Stomach (tissue), 4 donors: ENCODE measurements around the gene USB1.

Source experiments
- EP300 ChIP-seq: sonication (generic); formaldehyde crosslinking; IDR thresholded peaks from one replicate; pipeline ENCODE4 v1.6.1; 2017; ENCODE audit warnings: antibody characterized with exemption
- POLR2A ChIP-seq, 4 donors: fragments of 450-650 bp; IDR thresholded peaks; one replicate each; pipeline ENCODE4 v1.6.1; 2016; ENCODE audit warnings: antibody characterized with exemption in 4 of 4, control low read depth in 2 of 4, mild to moderate bottlenecking in 1 of 4, moderate library complexity in 1 of 4
- TF ChIP-seq, protein P1 (sequence below), 7 experiments: fragments of 450-650 bp in 4 of 7; fragments of 200-600 bp in 3 of 7; sonication (generic) in 3 of 7; IDR thresholded peaks; one replicate each; pipeline ENCODE4 v1.5.1; 2016 to 2019; ENCODE audit warnings: antibody characterized with exemption in 7 of 7, control low read depth in 2 of 7, mild to moderate bottlenecking in 1 of 7

DNA sequence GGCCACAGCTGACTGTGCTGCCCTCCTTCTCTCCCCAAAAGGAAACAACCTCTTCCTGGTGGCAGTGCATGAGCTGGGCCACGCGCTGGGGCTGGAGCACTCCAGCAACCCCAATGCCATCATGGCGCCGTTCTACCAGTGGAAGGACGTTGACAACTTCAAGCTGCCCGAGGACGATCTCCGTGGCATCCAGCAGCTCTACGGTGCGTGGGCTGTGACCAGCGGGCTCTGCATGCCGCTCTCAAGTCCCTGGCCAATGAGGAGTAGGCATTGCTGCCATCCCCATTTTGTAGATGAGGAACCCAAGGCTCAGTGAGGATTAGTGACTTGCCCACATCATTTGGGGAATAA is 39.3 kb downstream of the USB1 start:
- TF ChIP-seq, protein P1, sequence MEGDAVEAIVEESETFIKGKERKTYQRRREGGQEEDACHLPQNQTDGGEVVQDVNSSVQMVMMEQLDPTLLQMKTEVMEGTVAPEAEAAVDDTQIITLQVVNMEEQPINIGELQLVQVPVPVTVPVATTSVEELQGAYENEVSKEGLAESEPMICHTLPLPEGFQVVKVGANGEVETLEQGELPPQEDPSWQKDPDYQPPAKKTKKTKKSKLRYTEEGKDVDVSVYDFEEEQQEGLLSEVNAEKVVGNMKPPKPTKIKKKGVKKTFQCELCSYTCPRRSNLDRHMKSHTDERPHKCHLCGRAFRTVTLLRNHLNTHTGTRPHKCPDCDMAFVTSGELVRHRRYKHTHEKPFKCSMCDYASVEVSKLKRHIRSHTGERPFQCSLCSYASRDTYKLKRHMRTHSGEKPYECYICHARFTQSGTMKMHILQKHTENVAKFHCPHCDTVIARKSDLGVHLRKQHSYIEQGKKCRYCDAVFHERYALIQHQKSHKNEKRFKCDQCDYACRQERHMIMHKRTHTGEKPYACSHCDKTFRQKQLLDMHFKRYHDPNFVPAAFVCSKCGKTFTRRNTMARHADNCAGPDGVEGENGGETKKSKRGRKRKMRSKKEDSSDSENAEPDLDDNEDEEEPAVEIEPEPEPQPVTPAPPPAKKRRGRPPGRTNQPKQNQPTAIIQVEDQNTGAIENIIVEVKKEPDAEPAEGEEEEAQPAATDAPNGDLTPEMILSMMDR (IDR thresholded peaks at IDR 0.05) = no peak
- TF ChIP-seq POLR2A (IDR thresholded peaks at IDR 0.05) = no peak
- TF ChIP-seq EP300 = no peak
